Cortex of kidney (tissue), 1 donor: ENCODE data around the gene PIEZO1.

Experiments
- DNase-seq: peaks from one replicate; lab custom pipeline; 2025; lab: John Stamatoyannopoulos, UW

The PIEZO1 gene

GRCh38 chr16:88754109-88754911 is 30.7 kb downstream of the PIEZO1 start:
- DNase-seq = no peak

DNA sequence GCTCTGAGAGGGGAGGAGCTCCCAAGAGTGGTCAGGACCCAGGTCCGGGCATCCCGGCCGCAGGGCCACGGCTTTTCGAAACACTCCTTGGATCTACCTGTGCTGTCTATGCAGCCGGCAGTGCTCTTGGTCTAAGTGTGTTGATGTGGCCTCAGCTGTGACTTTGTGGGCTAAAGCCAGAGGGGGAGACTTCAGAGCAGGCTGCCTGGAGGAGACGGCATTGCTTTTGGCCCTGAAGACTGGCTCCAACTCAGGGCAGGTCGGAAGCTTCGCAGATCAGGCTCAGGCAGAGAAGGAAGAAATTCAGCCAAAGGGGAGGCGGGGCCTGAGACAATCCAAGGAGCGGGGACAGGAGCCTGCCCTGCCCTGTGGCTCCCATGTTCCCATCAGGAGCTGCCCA is 31.4 kb downstream of the PIEZO1 start:
- no peak for DNase-seq

- DNase-seq = no peak
These were observed 31.8 kb downstream of the PIEZO1 start for GRCh38 chr16:88753191-88753590.

GRCh38 chr16:88752386-88753002 is 32.5 kb downstream of the PIEZO1 start:
- no peak for DNase-seq

GRCh38 chr16:88750854-88751253 is 34.2 kb downstream of the PIEZO1 start:
- no peak for DNase-seq

DNA sequence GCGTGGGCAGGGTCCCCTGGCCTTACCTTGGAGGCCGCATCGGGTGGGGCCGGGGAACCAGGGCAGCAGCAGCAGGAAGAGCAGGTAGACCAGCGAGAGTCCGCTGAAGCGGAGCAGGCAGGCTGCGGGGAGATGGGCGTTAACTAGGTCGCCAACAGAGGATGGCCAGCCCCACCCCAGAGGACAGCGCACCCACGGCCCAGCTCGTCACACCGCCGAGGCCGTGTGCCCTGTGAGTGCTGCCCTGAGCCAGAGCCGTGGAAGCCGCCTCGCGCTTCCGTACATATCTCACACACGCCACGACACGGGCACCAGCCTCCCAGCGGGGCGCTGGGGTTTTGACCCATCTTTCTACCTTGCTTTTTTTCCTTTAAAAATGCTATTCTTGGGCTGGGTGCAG is 35.7 kb downstream of the PIEZO1 start:
- no peak for DNase-seq

- DNase-seq = no peak
These were observed 36.7 kb downstream of the PIEZO1 start for GRCh38 chr16:88748364-88748763.

DNA sequence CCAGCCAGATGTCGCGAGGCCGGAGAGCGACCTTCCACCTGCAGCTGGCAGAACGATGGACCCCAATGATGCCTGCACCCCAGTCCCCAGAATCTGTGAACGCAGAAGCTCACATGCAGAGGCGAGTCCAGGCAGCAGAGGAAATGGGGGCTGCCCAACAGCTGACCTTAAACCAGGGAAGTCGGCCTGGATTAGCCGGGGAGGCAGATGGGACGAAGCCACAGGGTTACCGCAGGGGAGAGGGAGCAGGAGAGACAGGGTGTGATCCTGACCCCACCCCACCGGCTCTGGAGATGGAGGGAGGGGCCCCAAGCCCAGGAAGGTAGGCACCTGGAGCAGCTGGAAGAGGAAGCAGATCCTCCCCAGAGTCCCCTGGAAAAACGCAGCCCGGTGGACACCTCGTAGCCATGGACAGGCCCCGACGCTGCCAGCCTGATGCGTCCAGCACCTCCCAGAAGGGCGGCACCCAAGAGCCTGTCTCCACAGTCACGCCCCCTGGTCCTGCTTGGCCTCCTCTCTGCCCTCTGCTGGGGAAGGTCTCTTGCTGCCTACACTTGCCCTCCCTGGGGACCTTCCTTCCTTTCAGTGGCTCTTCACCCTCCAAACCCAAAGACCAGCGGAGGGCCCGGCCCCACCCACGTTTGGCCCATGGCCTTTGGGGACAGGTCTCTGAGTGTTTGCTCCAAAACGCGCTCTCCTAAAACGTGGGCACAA is 37.3 kb downstream of the PIEZO1 start:
- DNase-seq = no peak

GRCh38 chr16:88746506-88746905 is 38.5 kb downstream of the PIEZO1 start:
- DNase-seq = no peak

DNA sequence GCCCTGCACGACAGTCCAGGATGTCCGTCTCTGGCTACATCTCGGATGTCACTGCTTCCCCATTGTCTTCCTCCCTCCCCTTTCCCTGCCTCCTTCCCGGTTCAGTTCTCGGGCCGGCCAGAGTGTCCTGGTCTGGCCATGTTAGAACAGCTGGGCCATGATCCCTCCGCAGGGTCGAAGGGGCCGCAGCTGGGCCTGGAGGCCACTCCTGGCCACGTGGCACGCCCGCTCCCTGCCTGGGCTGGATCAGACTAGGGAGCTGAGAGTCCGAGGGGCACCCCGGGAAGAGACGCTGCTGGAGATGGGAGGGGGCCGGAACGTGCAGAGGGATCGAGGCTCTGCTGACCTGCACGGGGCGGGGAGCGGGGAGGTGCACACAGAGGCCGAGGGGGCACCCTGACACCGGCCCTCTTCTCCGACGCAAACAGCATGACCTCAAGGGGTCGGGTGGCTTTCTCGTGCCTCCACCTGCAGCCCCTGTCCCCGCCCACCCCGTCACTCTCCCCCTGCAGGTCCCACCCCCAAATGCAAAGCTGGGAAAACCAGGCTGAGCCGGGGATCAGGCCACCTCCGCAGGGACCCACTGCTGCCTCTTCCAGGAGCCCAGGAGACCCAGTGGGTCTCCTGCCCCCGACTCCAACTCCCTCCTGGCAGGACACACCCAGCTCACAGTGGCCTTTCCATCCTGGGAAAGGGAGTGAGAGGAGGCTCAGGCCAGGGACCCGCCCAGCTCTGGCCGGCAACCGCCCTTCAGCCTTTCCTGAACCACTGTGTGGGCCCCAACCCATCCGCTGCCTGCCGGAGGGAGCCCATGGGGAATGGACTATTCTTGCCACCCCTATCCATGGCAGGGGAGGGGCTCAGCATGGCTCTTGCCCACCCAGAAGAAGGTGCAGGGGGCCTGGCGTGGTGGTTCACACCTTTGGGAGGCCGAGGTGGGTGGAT is 40.2 kb downstream of the PIEZO1 start:
- DNase-seq = no peak

DNA sequence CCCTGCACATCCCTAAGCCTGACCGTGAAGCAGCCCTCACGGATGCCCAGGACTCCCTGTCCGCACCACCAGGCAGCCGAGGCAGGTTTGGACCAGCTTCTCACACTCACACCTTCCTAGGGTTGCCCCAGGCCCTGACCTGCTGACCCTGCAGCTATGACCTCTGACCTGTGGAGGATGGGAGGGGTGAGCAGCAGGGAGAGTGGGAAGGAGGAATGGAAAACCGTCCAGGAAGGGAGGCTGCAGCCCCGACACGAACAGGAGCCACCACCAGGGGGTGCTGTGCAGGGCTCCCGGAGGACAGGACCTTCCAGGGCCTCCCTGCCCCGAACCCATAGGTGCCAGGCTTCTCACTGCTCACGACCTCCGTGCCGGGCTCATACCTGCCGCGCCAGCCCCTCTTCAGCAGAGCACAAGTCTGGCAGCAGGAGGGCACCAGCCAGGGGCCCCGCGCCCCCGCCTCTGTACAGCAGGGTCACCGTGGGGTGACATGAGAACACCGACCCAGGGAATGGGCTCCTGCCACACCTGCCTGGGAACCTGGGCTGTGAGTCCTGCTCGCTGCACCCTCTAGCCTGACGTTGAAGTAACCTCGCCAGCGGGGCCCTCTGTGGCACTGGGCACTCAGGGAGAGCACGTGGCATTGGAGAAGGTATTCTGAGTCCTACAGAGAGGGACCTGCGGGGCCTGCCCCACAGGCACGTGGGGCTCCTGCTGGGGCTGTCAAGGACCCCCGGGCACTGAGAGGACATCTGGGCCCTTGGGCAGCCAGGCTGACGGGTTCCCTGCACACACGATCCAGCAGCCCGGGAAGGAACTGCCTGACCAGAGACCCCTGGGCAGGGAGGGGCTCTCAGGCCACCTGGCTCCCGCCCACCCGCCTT is 41.1 kb downstream of the PIEZO1 start:
- DNase-seq = no peak

- no peak for DNase-seq
These were observed 42.0 kb downstream of the PIEZO1 start for GRCh38 chr16:88742896-88743605.

DNA sequence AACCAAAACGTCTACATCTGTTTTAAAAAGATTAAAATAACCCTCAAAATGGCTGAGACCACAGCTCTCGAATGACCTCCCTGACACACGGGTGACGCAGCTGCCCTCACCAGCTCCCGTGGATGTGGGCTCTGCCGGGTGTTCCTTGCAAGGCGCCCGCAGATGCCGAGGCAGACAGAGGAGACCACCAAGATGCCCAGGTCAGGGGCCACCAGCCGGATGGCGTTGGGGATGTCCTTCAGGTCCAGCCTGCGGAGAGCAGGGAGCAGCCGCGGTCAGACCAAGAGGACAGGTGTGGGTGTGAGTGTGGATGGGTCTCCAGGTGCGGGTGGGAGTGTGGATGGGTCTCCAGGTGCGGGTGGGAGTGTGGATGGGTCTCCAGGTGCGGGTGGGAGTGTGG is 43.7 kb downstream of the PIEZO1 start:
- no peak for DNase-seq

GRCh38 chr16:88740727-88741055 is 44.3 kb downstream of the PIEZO1 start:
- DNase-seq = no peak

GRCh38 chr16:88739977-88740726 is 44.9 kb downstream of the PIEZO1 start:
- no peak for DNase-seq

DNA sequence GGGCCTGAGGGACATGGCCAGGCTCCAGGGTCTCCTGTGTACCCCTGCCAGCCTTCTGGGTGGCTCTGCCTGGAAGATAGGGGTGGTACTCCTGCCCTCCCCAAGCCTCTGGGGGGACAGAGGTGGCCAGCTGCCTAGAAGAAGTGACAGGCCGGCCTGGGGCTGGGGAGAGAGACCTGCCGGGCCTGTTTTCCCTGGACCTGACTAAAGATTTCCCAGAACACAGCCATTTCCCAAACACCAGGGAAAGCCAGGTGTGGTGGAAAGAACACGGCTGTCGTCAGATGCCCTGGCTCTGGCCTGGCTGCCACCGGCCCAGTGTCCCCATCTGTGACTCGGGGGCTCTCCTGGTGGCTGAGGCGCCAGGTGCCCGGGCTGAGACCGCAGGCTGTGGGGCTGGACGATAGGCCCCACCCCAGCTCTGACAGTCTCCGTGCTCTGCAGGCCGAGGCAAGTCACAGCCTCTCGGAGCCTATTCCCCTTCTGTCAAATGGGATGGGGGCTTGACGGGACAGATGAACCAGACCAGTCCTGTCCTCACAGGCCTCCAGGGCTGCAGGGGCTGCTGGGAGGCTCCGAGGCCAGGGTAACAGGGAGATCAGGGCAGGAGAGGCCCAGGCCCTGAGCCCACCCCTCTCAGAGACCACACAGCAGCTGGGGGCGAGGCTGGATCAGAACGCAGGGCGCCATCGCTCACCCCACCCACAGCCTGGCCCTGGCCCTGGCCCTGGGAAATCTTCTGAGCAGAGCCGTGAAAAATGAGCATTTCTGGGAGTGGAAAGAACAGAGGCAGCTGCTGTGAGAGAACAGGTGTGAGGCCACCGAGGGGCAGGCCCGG is 45.7 kb downstream of the PIEZO1 start:
- DNase-seq = no peak

- no peak for DNase-seq
These were observed 46.6 kb downstream of the PIEZO1 start for GRCh38 chr16:88738151-88739084.
